C4-2B (cell line): Measurements from ENCODE around the gene SGTA.

ENCODE experiments used
- ZFX ChIP-seq: fragments of 450-650 bp; IDR thresholded peaks from 2 replicates; pipeline ENCODE4 v1.6.1; 2017
- TF ChIP-seq, protein P1 (sequence below): fragments of 450-650 bp; conservative IDR thresholded peaks from 2 replicates; pipeline ENCODE4 v1.5.1; 2017; ENCODE audit warnings: mild to moderate bottlenecking

DNA sequence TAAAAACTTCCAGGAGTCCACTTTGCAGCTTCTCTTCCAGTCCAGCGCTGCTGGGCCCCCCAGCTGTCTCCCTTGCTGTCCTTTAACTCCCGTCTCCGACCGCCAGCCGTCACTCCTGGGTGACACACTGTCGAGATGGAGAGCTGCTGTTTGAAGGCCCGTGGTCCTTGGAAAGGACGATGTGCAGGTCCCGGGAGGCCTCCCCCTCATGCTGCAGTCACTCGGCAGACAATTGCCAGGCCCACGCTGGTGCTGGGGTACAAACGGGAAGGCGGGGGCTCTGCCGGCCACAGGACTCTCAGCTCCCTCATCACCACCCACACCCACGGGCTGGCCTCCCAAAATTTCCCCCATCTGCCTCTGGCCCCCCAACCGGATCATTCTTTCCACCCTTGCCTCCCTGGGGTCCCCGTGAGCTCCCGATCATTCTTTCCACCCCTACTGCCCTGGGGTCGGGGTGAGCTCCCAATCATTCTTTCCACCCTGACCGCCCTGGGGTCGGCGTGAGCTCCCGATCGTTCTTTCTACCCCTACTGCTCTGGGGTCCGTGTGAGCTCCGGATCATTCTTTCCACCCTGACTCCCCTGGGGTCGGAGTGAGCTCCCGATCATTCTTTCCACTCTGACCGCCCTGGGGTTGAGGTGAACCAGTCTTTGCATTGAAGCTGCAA lies 20.5 kb upstream of the SGTA start:
- TF ChIP-seq, protein P1, sequence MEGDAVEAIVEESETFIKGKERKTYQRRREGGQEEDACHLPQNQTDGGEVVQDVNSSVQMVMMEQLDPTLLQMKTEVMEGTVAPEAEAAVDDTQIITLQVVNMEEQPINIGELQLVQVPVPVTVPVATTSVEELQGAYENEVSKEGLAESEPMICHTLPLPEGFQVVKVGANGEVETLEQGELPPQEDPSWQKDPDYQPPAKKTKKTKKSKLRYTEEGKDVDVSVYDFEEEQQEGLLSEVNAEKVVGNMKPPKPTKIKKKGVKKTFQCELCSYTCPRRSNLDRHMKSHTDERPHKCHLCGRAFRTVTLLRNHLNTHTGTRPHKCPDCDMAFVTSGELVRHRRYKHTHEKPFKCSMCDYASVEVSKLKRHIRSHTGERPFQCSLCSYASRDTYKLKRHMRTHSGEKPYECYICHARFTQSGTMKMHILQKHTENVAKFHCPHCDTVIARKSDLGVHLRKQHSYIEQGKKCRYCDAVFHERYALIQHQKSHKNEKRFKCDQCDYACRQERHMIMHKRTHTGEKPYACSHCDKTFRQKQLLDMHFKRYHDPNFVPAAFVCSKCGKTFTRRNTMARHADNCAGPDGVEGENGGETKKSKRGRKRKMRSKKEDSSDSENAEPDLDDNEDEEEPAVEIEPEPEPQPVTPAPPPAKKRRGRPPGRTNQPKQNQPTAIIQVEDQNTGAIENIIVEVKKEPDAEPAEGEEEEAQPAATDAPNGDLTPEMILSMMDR = no peak
- TF ChIP-seq ZFX = no peak
